OCI-LY3 (cell line): ENCODE measurements around the gene SYT7.

Source experiments
- CTCF ChIP-seq: fragments of 200-600, 300-600 bp; sonication (generic); IDR thresholded peaks from 2 replicates; pipeline ENCODE4 v1.5.1; 2014; ENCODE audit warnings: antibody characterized with exemption, low read length, low read depth
- EZH2phosphoT487 ChIP-seq: fragments of 200-600 bp; shearing (Covaris generic); IDR thresholded peaks from 2 replicates; pipeline ENCODE4 v1.6.1; 2018; ENCODE audit warnings: antibody characterized with exemption, mixed run types, low read depth

- TF ChIP-seq CTCF = no peak
- no peak for TF ChIP-seq EZH2phosphoT487
Measured at GRCh38 chr11:61511383-61511782, 69.5 kb downstream of the SYT7 start.
